IMR-90 (cell line): ENCODE measurements around the gene STUM. TPM values are rescaled to one million over a fixed set of nuclear protein-coding genes. Genes with fewer than 3 reads are reported as not detected.

ENCODE experiments used
- ATAC-seq: fragments of 200-7000 bp; cut with Tn5 transposase; 2 replicates; pipeline ENCODE4 v1.9.1; 2020; ENCODE audit warnings: low read depth, mild to moderate bottlenecking, moderate library complexity
- BruUV-seq: library from RNA; stranded (reverse); fragments of 400-500 nt; replicated peaks from 2 replicates; lab custom pipeline; 2021; lab: Mats Ljungman, UMichigan
- CTCF ChIA-PET: fragments of 300-600 bp; formaldehyde crosslinking; extraction: SDS; loops from one replicate; lab custom pipeline; 2021; ENCODE audit warnings: antibody characterized with exemption; lab: Yijun Ruan, JAX
- POLR2A ChIA-PET: fragments of 300-600 bp; sonication (Branson Sonifier 250); formaldehyde crosslinking; loops from one replicate; lab custom pipeline; 2022; ENCODE audit warnings: antibody characterized with exemption; ENCODE audit not compliant: unreplicated experiment; lab: Charles Lee
- DNase-seq: peaks from one replicate; pipeline ENCODE4 v3.0.0; 2013
- H2AFZ ChIP-seq: replicated peaks from 2 replicates; pipeline ENCODE3; 2013; ENCODE audit warnings: low read length, mild to moderate bottlenecking; ENCODE audit not compliant: poor library complexity
- H2AK5ac ChIP-seq: 2 replicates; pipeline ENCODE4 v1.6.1; 2013; ENCODE audit warnings: low read depth, low read length, inconsistent platforms
- H2AK9ac ChIP-seq: replicated peaks from 2 replicates; pipeline ENCODE3; 2013; ENCODE audit warnings: mild to moderate bottlenecking, low read depth, low read length, moderate library complexity; ENCODE audit not compliant: poor library complexity
- H2BK120ac ChIP-seq: 2 replicates; pipeline ENCODE4 v1.6.1; 2013; ENCODE audit warnings: low read depth, low read length, inconsistent platforms
- H2BK15ac ChIP-seq: 3 replicates; pipeline ENCODE4 v1.6.1; 2013; ENCODE audit warnings: low read depth, low read length, inconsistent platforms
- H2BK20ac ChIP-seq: 2 replicates; pipeline ENCODE4 v1.6.1; 2013; ENCODE audit warnings: low read depth, mild to moderate bottlenecking, inconsistent platforms, low read length, moderate library complexity
- H2BK5ac ChIP-seq: 2 replicates; pipeline ENCODE4 v1.6.1; 2013; ENCODE audit warnings: mild to moderate bottlenecking, low read depth, low read length, inconsistent platforms; ENCODE audit not compliant: poor library complexity, severe bottlenecking
- H3K14ac ChIP-seq: replicated peaks from 2 replicates; pipeline ENCODE4 v1.6.1; 2013; ENCODE audit warnings: low read depth, low read length, inconsistent platforms
- H3K18ac ChIP-seq: 2 replicates; pipeline ENCODE4 v1.6.1; 2013; ENCODE audit warnings: low read depth, low read length, control low read depth
- H3K23ac ChIP-seq: 2 replicates; pipeline ENCODE4 v1.6.1; 2013; ENCODE audit warnings: low read depth, low read length, inconsistent platforms
- H3K27ac ChIP-seq: 2 replicates; pipeline ENCODE4 v1.5.1; 2013; ENCODE audit warnings: mild to moderate bottlenecking, control low read depth, low read length; ENCODE audit not compliant: insufficient read depth
- H3K27me3 ChIP-seq: 2 replicates; pipeline ENCODE4 v1.6.1; 2013; ENCODE audit warnings: low read length; ENCODE audit not compliant: control insufficient read depth, insufficient read depth
- H3K36me3 ChIP-seq: 2 replicates; pipeline ENCODE4 v1.6.1; 2013; ENCODE audit warnings: low read length, mixed read lengths; ENCODE audit not compliant: control insufficient read depth, insufficient read depth
- H3K4ac ChIP-seq: 2 replicates; pipeline ENCODE4 v1.6.1; 2013; ENCODE audit warnings: low read depth, low read length, inconsistent platforms
- H3K4me1 ChIP-seq: 2 replicates; pipeline ENCODE4 v1.6.1; 2013; ENCODE audit warnings: low read length, mixed read lengths; ENCODE audit not compliant: control insufficient read depth, insufficient read depth
- H3K4me2 ChIP-seq: 2 replicates; pipeline ENCODE4 v1.6.1; 2013; ENCODE audit warnings: low read depth, mild to moderate bottlenecking, control low read depth, low read length, moderate library complexity
- H3K4me3 ChIP-seq: 2 replicates; pipeline ENCODE4 v1.5.1; 2013; ENCODE audit warnings: low read depth, mild to moderate bottlenecking, control low read depth, low read length, moderate library complexity; ENCODE audit not compliant: insufficient read depth
- H3K56ac ChIP-seq: 2 replicates; pipeline ENCODE4 v1.6.1; 2013; ENCODE audit warnings: low read length, inconsistent platforms; ENCODE audit not compliant: insufficient read depth; ENCODE audit errors: extremely low read depth
- H3K79me1 ChIP-seq, 2 experiments: 2 replicates each; pipeline ENCODE4 v1.6.1; 2013; ENCODE audit warnings: low read length in 2 of 2, inconsistent platforms in 1 of 2, low read depth in 1 of 2
- H3K9ac ChIP-seq: 2 replicates; pipeline ENCODE4 v1.6.1; 2013; ENCODE audit warnings: low read depth, low read length, control low read depth
- H3K9me1 ChIP-seq: 2 replicates; pipeline ENCODE4 v1.6.1; 2013; ENCODE audit warnings: low read length, inconsistent platforms; ENCODE audit not compliant: insufficient read depth
- H3K9me3 ChIP-seq: 2 replicates; pipeline ENCODE4 v1.6.1; 2013; ENCODE audit warnings: low read length; ENCODE audit not compliant: control insufficient read depth, insufficient read depth
- H4K20me1 ChIP-seq: 2 replicates; pipeline ENCODE4 v1.6.1; 2013; ENCODE audit warnings: low read length, inconsistent platforms; ENCODE audit not compliant: insufficient read depth
- H4K5ac ChIP-seq: 2 replicates; pipeline ENCODE4 v1.6.1; 2013; ENCODE audit warnings: mild to moderate bottlenecking, low read depth, low read length, control low read depth
- H4K8ac ChIP-seq, 2 experiments: 2 replicates each; pipeline ENCODE4 v1.6.1; 2013; ENCODE audit warnings: low read depth in 2 of 2, low read length in 2 of 2, control low read depth in 1 of 2, inconsistent platforms in 1 of 2
- H4K91ac ChIP-seq: 2 replicates; pipeline ENCODE4 v1.6.1; 2013; ENCODE audit warnings: low read depth, low read length, inconsistent platforms; ENCODE audit not compliant: insufficient read depth
- BHLHE40 ChIP-seq: fragments of 150-350 bp; IDR thresholded peaks from 2 replicates; pipeline ENCODE4 v1.6.1; 2016; ENCODE audit warnings: mild to moderate bottlenecking, low read depth, low read length
- CTCF ChIP-seq: conservative IDR thresholded peaks from 2 replicates; pipeline ENCODE4 v1.5.1; 2012; ENCODE audit warnings: mild to moderate bottlenecking, low read depth, low read length, improper control_type of control experiment
- NFE2L2 ChIP-seq: fragments of 150-350 bp; IDR thresholded peaks from 2 replicates; pipeline ENCODE4 v1.6.1; 2016; ENCODE audit warnings: low read depth, mild to moderate bottlenecking, low read length
- WGBS, 2 experiments: methylation state at CpG; one replicate each; pipeline versions ENCODE4 v1.1.5 to v1.1.7; 2013; ENCODE audit warnings: missing lambda C conversion rate in 2 of 2; ENCODE audit not compliant: insufficient read length in 1 of 2; ENCODE audit errors: extremely low coverage in 2 of 2; 5-methylcytosine and 5-hydroxymethylcytosine counted together
- dilution Hi-C: fragments of 300-500 bp; cut with HindIII; formaldehyde crosslinking; loops from one replicate; pipeline ENCODE4 v1.14.3; 2018; ENCODE audit warnings: low sequenced_read_pairs; ENCODE audit not compliant: unreplicated experiment
- in situ Hi-C: fragments of 300-500 bp; cut with MboI; formaldehyde crosslinking; loops from 3 replicates; pipeline ENCODE4 v1.14.3; 2019; ENCODE audit warnings: low sequenced_read_pairs, inconsistent platforms, mixed read lengths
- intact Hi-C: fragments of 100-400 bp; cut with micrococcal nuclease; formaldehyde crosslinking; loops from 2 replicates; pipeline ENCODE4 v1.10.0; 2022
- polyA plus RNA-seq, 3 experiments: library from polyadenylated mRNA; depleted of rRNA; stranded (reverse); fragments of >200 nt; gene quantifications; 2 replicates each; pipeline ENCODE4 v1.2.3, GENCODE V29; 2012; ENCODE audit warnings: low replicate concordance in 1 of 3
- total RNA-seq: library from RNA; depleted of rRNA; stranded (reverse); fragments of >200 nt; gene quantifications from 2 replicates; pipeline ENCODE4 v1.2.3, GENCODE V29; 2012

Gene STUM
- total and polyA plus RNA-seq, 2 of the 4 experiments (the other 2 are of a cell fraction), result not detected

- H2BK120ac ChIP-seq, result no peak overlapping the region
- no peak for DNase-seq
- no peaks in the 10 kb centered on the region for H3K79me1 ChIP-seq
- no peak overlapping the region for H3K9ac ChIP-seq
- intact Hi-C loops (no loop called here), in situ Hi-C loops (no loop called here), dilution Hi-C loops (no loop called here)
- H3K4ac ChIP-seq, result no peak overlapping the region
- no peak overlapping the region for H3K14ac ChIP-seq
- no peaks in the 10 kb centered on the region for H3K9me3 ChIP-seq
- TF ChIP-seq NFE2L2 (no peak), CTCF (no peak), BHLHE40 (no peak)
- no peaks in the 10 kb centered on the region for H3K4me1 ChIP-seq
- H3K9me1 ChIP-seq, result no peaks in the 10 kb centered on the region
- H4K20me1 ChIP-seq, result no peaks in the 10 kb centered on the region; the same call in 1 of the 2 replicates
- H3K27me3 ChIP-seq, result peaks cover 43% of the 10 kb centered on the region
- H3K18ac ChIP-seq, result no peak overlapping the region
- H2BK15ac ChIP-seq, result no peak overlapping the region
- H2BK5ac ChIP-seq, result no peak overlapping the region
- no peak overlapping the region for H4K5ac ChIP-seq
- H3K36me3 ChIP-seq, result no peaks in the 10 kb centered on the region
- no peak overlapping the region for H4K91ac ChIP-seq
- no peak overlapping the region for H3K4me3 ChIP-seq
- no peak overlapping the region for H3K23ac ChIP-seq
- H2AK5ac ChIP-seq, result no peak overlapping the region
- POLR2A ChIA-PET, result no interaction called here
- H3K4me2 ChIP-seq, result no peak overlapping the region
- H2AK9ac ChIP-seq, result no peak overlapping the region
- H3K27ac ChIP-seq, result no peak overlapping the region
- no peak for ATAC-seq
- no peak overlapping the region for H3K56ac ChIP-seq
- 70% methylated on average over 3 of the region's 4 CpGs; no CpG with 5 or more reads in 1 of the 2 experiments for WGBS, 2 experiments
- H2BK20ac ChIP-seq, result no peak overlapping the region
- H4K8ac ChIP-seq, result no peak overlapping the region
- CTCF ChIA-PET, result no interaction called here
- BruUV-seq, result no TSS peak
- no peak overlapping the region for H2AFZ ChIP-seq
These were observed 6.5 kb downstream of the STUM start for GRCh38 chr1:226555092-226555491.
